ENCODE measurements around the gene GALNT5. TPM values are rescaled to one million over a fixed set of nuclear protein-coding genes. Genes with fewer than 3 reads are reported as not detected.

Gene GALNT5
- total RNA-seq, 1 donor from 2014 or later = 0.19 TPM

GRCh38 chr2:157325786-157326185 lies 68.3 kb downstream of the GALNT5 start, which contains the start of gene ERMN:
Gene ERMN, minus strand, starts transcription at chr2:157325824. Its CDS starts 182 bp downstream, at chr2:157325642.
- Histone ChIP-seq H3K4me3 (no peak within 1 kb of the TSS), H3K27ac (replicated peaks) (no peak within 1 kb of the TSS), H3K36me3 (no peaks in the 10 kb centered on the region), H3K27me3 (ENCODE audit: low read depth) (no peaks in the 10 kb centered on the region), H3K4me1 (peaks cover 19% of the 10 kb centered on the region), H3K9me3 (replicated peaks) (no peaks in the 10 kb centered on the region)
- TF ChIP-seq CTCF (IDR thresholded peaks at IDR 0.05; ENCODE audit: borderline replicate concordance) = no peak
- DNase-seq = no peak
- intact Hi-C loops (cut with micrococcal nuclease) = loop anchor here (10.0 kb wide), 1 partner anchor 169 kb away; no protein-coding TSS in a partner anchor

DNA sequence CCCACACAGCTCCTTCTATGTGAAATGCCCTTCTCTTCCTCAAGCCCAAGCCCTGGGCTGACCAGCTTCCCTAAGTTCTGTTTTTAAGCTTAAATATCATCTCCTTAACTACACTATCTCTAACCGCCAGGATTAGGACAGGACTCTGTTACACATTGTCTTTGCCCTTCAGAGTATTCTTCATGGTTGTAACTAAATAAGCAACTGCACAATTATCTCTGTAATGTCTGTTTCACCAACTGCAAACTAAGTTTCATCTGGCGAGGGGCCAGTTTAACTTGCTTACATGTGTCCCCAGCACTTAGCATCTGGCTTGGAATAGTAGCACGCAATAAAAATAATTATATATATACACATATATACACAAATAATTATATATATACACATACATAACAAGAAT lies 69.2 kb downstream of the GALNT5 start:
- DNase-seq = no peak
- peaks cover 19% of the 10 kb centered on the region for H3K4me1 ChIP-seq

GRCh38 chr2:157327200-157327599 lies 69.7 kb downstream of the GALNT5 start:
- H3K27ac ChIP-seq (replicated peaks) = no peak overlapping the region
- intact Hi-C loops (cut with micrococcal nuclease) = loop anchor here (10.0 kb wide), 1 partner anchor 168 kb away; no protein-coding TSS in a partner anchor

More for the DNA sequence above, 69.2 kb downstream of the GALNT5 start:
- H3K9me3 ChIP-seq (replicated peaks) = no peaks in the 10 kb centered on the region
- no peaks in the 10 kb centered on the region for H3K27me3 ChIP-seq (ENCODE audit: low read depth)
- H3K36me3 ChIP-seq = no peaks in the 10 kb centered on the region
- H3K27ac ChIP-seq (replicated peaks) = no peak overlapping the region
- no peak overlapping the region for H3K4me3 ChIP-seq
- intact Hi-C loops (cut with micrococcal nuclease) = loop anchor here (10.0 kb wide), 1 partner anchor 168 kb away; no protein-coding TSS in a partner anchor
- TF ChIP-seq CTCF (IDR thresholded peaks at IDR 0.05; ENCODE audit: borderline replicate concordance) = no peak

DNA sequence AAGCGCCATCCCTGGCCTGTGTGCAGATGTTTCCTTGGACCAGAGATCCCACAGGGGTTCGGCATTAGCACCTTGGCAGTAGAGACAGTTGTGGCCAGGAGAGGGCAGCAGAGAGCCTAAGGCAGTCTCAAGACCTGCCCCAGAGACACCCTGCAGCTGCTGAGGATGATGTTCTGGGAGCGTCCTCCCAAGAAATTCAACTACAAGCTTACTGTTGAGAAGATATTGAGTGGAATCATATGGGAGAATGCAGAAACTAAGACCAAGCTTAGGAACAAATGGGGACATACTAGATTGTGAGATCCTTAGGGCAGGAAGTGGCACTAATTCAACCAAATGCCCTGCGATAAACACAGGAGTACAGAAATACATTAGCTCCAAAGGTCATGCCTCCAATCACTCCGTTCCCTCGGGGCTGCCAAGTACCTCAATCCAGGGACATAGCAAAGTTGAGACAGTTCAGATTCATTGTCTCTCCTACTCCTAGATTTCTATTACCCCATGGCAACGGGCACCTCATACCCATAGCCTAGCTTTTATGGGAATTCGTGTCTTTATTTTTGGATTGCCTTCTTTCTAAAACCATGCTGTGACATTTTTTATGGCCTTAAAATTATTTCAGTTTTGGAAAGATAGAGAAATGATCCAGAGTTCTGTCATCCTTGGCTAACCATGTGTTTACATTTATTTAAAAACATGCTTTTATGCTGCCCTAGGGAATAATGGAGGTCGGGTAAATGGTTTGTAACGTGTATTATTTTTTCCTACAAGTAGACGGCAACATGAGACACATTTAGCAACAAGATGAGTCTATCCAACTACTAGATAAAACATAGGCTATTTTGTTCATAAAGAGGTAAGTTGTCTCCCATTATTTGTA lies 70.4 kb downstream of the GALNT5 start:
- Histone ChIP-seq H3K36me3 (no peaks in the 10 kb centered on the region), H3K27me3 (ENCODE audit: low read depth) (no peaks in the 10 kb centered on the region), H3K9me3 (replicated peaks) (no peaks in the 10 kb centered on the region), H3K4me1 (peaks cover 19% of the 10 kb centered on the region), H3K27ac (replicated peaks) (no peak overlapping the region), H3K4me3 (no peak overlapping the region)
- peak; percentile 76 for DNase-seq
- intact Hi-C loops (cut with micrococcal nuclease) = loop anchor here (10.0 kb wide), 1 partner anchor 167 kb away; no protein-coding TSS in a partner anchor
- TF ChIP-seq CTCF (IDR thresholded peaks at IDR 0.05; ENCODE audit: borderline replicate concordance) = peak; percentile 93

More at GRCh38 chr2:157327200-157327599, 69.7 kb downstream of the GALNT5 start:
- TF ChIP-seq CTCF (IDR thresholded peaks at IDR 0.05; ENCODE audit: borderline replicate concordance) = no peak
- peaks cover 19% of the 10 kb centered on the region for H3K4me1 ChIP-seq
- no peak overlapping the region for H3K4me3 ChIP-seq
- no peaks in the 10 kb centered on the region for H3K27me3 ChIP-seq (ENCODE audit: low read depth)
- no peaks in the 10 kb centered on the region for H3K9me3 ChIP-seq (replicated peaks)
- H3K36me3 ChIP-seq = no peaks in the 10 kb centered on the region
- DNase-seq = no peak

- TF ChIP-seq CTCF (IDR thresholded peaks at IDR 0.05; ENCODE audit: borderline replicate concordance) = no peak
- DNase-seq = no peak
- H3K4me1 ChIP-seq = peaks cover 19% of the 10 kb centered on the region
Measured at GRCh38 chr2:157329524-157329923, 72.0 kb downstream of the GALNT5 start.

More at GRCh38 chr2:157329524-157329923, 72.0 kb downstream of the GALNT5 start:
- Histone ChIP-seq H3K4me3 (no peak overlapping the region), H3K36me3 (no peaks in the 10 kb centered on the region), H3K27ac (replicated peaks) (no peak overlapping the region), H3K9me3 (replicated peaks) (no peaks in the 10 kb centered on the region), H3K27me3 (ENCODE audit: low read depth) (no peaks in the 10 kb centered on the region)
- intact Hi-C loops (cut with micrococcal nuclease) = loop anchor here (10.0 kb wide), 1 partner anchor 165 kb away; no protein-coding TSS in a partner anchor

Measured in left ventricle myocardium inferior (tissue), 1 donor.